Subcutaneous abdominal adipose tissue (tissue), 5 donors: ENCODE results near the gene COL17A1.

ENCODE experiments used
- H3K27ac ChIP-seq: one replicate; pipeline ENCODE4 v1.7.0; 2013; ENCODE audit warnings: low read depth, mild to moderate bottlenecking, inconsistent platforms, low read length, moderate library complexity
- H3K27me3 ChIP-seq, 5 donors: one replicate each; pipeline ENCODE4 v1.7.0; 2013; ENCODE audit warnings: low read length in 5 of 5, inconsistent platforms in 1 of 5; ENCODE audit not compliant: control insufficient read depth in 5 of 5, insufficient read depth in 4 of 5
- H3K36me3 ChIP-seq, 5 donors: one replicate each; pipeline ENCODE4 v1.7.0; 2013; ENCODE audit warnings: low read length in 5 of 5; ENCODE audit not compliant: control insufficient read depth in 5 of 5, insufficient read depth in 5 of 5
- H3K4me1 ChIP-seq, 5 donors: one replicate each; pipeline ENCODE4 v1.7.0; 2013; ENCODE audit warnings: low read length in 5 of 5, mild to moderate bottlenecking in 3 of 5, moderate library complexity in 1 of 5; ENCODE audit not compliant: control insufficient read depth in 5 of 5, insufficient read depth in 5 of 5
- H3K4me3 ChIP-seq, 5 donors: one replicate each; pipeline ENCODE4 v1.7.0; 2013; ENCODE audit warnings: low read length in 5 of 5, low read depth in 1 of 5
- H3K9ac ChIP-seq, 5 donors: one replicate each; pipeline ENCODE4 v1.7.0; 2013; ENCODE audit warnings: low read length in 5 of 5, mild to moderate bottlenecking in 4 of 5, moderate library complexity in 3 of 5
- H3K9me3 ChIP-seq, 5 donors: one replicate each; pipeline ENCODE4 v1.7.0; 2013; ENCODE audit warnings: low read length in 5 of 5; ENCODE audit not compliant: control insufficient read depth in 5 of 5
- donor health status: healthy.
- donor health status: healthy.
- donor health status: healthy.
- donor health status: healthy.
- donor health status: healthy.

Gene COL17A1

GRCh38 chr10:104043854-104044253 lies 41.8 kb downstream of the COL17A1 start:
- no peaks in the 10 kb centered on the region for H3K36me3 ChIP-seq
- no peak overlapping the region for H3K4me3 ChIP-seq
- H3K27me3 ChIP-seq, result peaks cover 0 to 2% (median 0%) of the 10 kb centered on the region in 5 donors
- H3K4me1 ChIP-seq, result no peaks in the 10 kb centered on the region
- no peaks in the 10 kb centered on the region for H3K9me3 ChIP-seq
- H3K27ac ChIP-seq, result no peak overlapping the region
- H3K9ac ChIP-seq, result no peak overlapping the region

GRCh38 chr10:104043185-104043830 lies 42.4 kb downstream of the COL17A1 start:
- no peaks in the 10 kb centered on the region for H3K4me1 ChIP-seq

GRCh38 chr10:104041891-104042535 lies 43.7 kb downstream of the COL17A1 start:
- no peaks in the 10 kb centered on the region for H3K27me3 ChIP-seq
- no peaks in the 10 kb centered on the region for H3K4me1 ChIP-seq
- H3K36me3 ChIP-seq, result no peaks in the 10 kb centered on the region
- no peaks in the 10 kb centered on the region for H3K9me3 ChIP-seq
- H3K4me3 ChIP-seq, result no peak overlapping the region
- H3K9ac ChIP-seq, result no peak overlapping the region
- no peak overlapping the region for H3K27ac ChIP-seq

More at GRCh38 chr10:104043185-104043830, 42.4 kb downstream of the COL17A1 start:
- no peak overlapping the region for H3K4me3 ChIP-seq
- no peak overlapping the region for H3K9ac ChIP-seq
- H3K27me3 ChIP-seq, result peaks cover 0 to 2% (median 0%) of the 10 kb centered on the region in 5 donors
- no peaks in the 10 kb centered on the region for H3K36me3 ChIP-seq
- no peaks in the 10 kb centered on the region for H3K9me3 ChIP-seq
- no peak overlapping the region for H3K27ac ChIP-seq

GRCh38 chr10:104040862-104041789 lies 44.6 kb downstream of the COL17A1 start:
- H3K36me3 ChIP-seq, result no peaks in the 10 kb centered on the region
- H3K4me3 ChIP-seq, result no peak overlapping the region
- no peak overlapping the region for H3K9ac ChIP-seq

GRCh38 chr10:104040382-104040781 lies 45.3 kb downstream of the COL17A1 start:
- Histone ChIP-seq H3K4me1 (no peaks in the 10 kb centered on the region), H3K27ac (no peak overlapping the region), H3K9ac (no peak overlapping the region), H3K9me3 (no peaks in the 10 kb centered on the region), H3K27me3 (peaks cover 0 to 5% (median 0%) of the 10 kb centered on the region in 5 donors), H3K36me3 (no peaks in the 10 kb centered on the region), H3K4me3 (no peak overlapping the region)

More at GRCh38 chr10:104040862-104041789, 44.6 kb downstream of the COL17A1 start:
- no peaks in the 10 kb centered on the region for H3K9me3 ChIP-seq
- no peaks in the 10 kb centered on the region for H3K4me1 ChIP-seq
- no peaks in the 10 kb centered on the region for H3K27me3 ChIP-seq
- H3K27ac ChIP-seq, result no peak overlapping the region

GRCh38 chr10:104038958-104039752 lies 46.5 kb downstream of the COL17A1 start:
- no peaks in the 10 kb centered on the region for H3K36me3 ChIP-seq
- no peak overlapping the region for H3K9ac ChIP-seq
- H3K27me3 ChIP-seq, result peaks cover 0 to 5% (median 0%) of the 10 kb centered on the region in 5 donors
- H3K4me3 ChIP-seq, result no peak overlapping the region
- H3K4me1 ChIP-seq, result no peaks in the 10 kb centered on the region
- H3K9me3 ChIP-seq, result no peaks in the 10 kb centered on the region
- H3K27ac ChIP-seq, result no peak overlapping the region

GRCh38 chr10:104038537-104038936 lies 47.1 kb downstream of the COL17A1 start:
- no peaks in the 10 kb centered on the region for H3K9me3 ChIP-seq
- no peak overlapping the region for H3K9ac ChIP-seq
- peaks cover 0 to 5% (median 0%) of the 10 kb centered on the region in 5 donors for H3K27me3 ChIP-seq

GRCh38 chr10:104037261-104037951 lies 48.3 kb downstream of the COL17A1 start:
- Histone ChIP-seq H3K4me3 (no peak overlapping the region), H3K36me3 (peaks cover 0 to 16% (median 8%) of the 10 kb centered on the region in 5 donors), H3K27ac (no peak overlapping the region), H3K9me3 (no peaks in the 10 kb centered on the region), H3K4me1 (no peaks in the 10 kb centered on the region), H3K27me3 (peaks cover 0 to 5% (median 0%) of the 10 kb centered on the region in 5 donors), H3K9ac (no peak overlapping the region)

More at GRCh38 chr10:104038537-104038936, 47.1 kb downstream of the COL17A1 start:
- no peak overlapping the region for H3K27ac ChIP-seq
- no peak overlapping the region for H3K4me3 ChIP-seq
- H3K36me3 ChIP-seq, result peaks cover 0 to 5% (median 0%) of the 10 kb centered on the region in 5 donors
- H3K4me1 ChIP-seq, result no peaks in the 10 kb centered on the region
